Brain microvascular endothelial cell (primary cell): ENCODE measurements around the gene PLXNA2.

ENCODE experiments used
- DNase-seq: peaks from one replicate; pipeline ENCODE4 v3.0.0-alpha.2; 2020
- H3K27ac ChIP-seq: fragments of 250-450 bp; sonication (Bioruptor Pico); 2 replicates; pipeline ENCODE4 v1.5.1; 2020; ENCODE audit warnings: mild to moderate bottlenecking, moderate library complexity
- H3K27me3 ChIP-seq: fragments of 250-450 bp; sonication (Bioruptor Pico); replicated peaks from 2 replicates; pipeline ENCODE4 v1.5.1; 2020; ENCODE audit warnings: mild to moderate bottlenecking
- H3K36me3 ChIP-seq: fragments of 250-450 bp; sonication (Bioruptor Pico); replicated peaks from 2 replicates; pipeline ENCODE4 v1.5.1; 2020; ENCODE audit warnings: mild to moderate bottlenecking
- H3K4me3 ChIP-seq: 2 replicates; pipeline ENCODE4 v1.5.1; 2011; ENCODE audit warnings: low read depth, mild to moderate bottlenecking, control low read depth, low read length, moderate library complexity
- CTCF ChIP-seq: IDR thresholded peaks from 2 replicates; pipeline ENCODE4 v1.5.1; 2011; ENCODE audit warnings: low read depth, mild to moderate bottlenecking, moderate library complexity, low read length, control low read depth, inconsistent platforms; ENCODE audit errors: missing control alignments
- in situ Hi-C: cut with HindIII; loops from 2 replicates; pipeline ENCODE4 v1.10.0; 2017; ENCODE audit warnings: low sequenced_read_pairs, low pct_ligation_motif_present

The PLXNA2 gene

GRCh38 chr1:208254862-208255261, 10.7 kb upstream of the PLXNA2 start:
- peak; percentile 33 for DNase-seq

DNA sequence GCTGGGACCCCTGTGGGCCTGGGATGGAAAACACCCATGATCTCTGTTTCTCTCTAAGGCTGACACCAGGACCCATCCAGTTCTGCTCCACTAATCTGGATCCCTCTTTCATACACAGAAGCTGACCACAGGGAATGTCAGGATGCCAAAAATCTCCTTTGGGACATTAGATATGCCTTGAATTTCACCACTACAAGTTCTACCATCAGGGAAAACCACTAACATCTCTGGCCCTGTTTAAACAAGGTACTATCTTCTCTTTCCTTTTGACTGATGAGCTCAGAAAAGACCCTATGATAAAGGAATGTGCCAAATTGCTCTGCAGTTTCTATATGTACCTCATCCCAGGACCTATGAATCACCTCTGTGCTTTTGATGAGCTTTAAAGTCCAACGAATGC, 10.2 kb upstream of the PLXNA2 start:
- DNase-seq: no peak
- Histone ChIP-seq H3K27ac (no peak overlapping the region), H3K4me3 (no peak overlapping the region), H3K27me3 (peaks cover 10% of the 10 kb centered on the region), H3K36me3 (no peaks in the 10 kb centered on the region)
- in situ Hi-C loops: no loop called here
- no peak for TF ChIP-seq CTCF

More at GRCh38 chr1:208254862-208255261, 10.7 kb upstream of the PLXNA2 start:
- Histone ChIP-seq H3K4me3 (no peak overlapping the region), H3K36me3 (no peaks in the 10 kb centered on the region), H3K27me3 (peaks cover 10% of the 10 kb centered on the region), H3K27ac (no peak overlapping the region)
- no peak for TF ChIP-seq CTCF
- in situ Hi-C loops: no loop called here

- Histone ChIP-seq H3K4me3 (no peak overlapping the region), H3K36me3 (no peaks in the 10 kb centered on the region), H3K27ac (no peak overlapping the region), H3K27me3 (peaks cover 10% of the 10 kb centered on the region)
- TF ChIP-seq CTCF: no peak
- in situ Hi-C loops: no loop called here
- no peak for DNase-seq
Measured at GRCh38 chr1:208252836-208253576, 8.8 kb upstream of the PLXNA2 start.

DNA sequence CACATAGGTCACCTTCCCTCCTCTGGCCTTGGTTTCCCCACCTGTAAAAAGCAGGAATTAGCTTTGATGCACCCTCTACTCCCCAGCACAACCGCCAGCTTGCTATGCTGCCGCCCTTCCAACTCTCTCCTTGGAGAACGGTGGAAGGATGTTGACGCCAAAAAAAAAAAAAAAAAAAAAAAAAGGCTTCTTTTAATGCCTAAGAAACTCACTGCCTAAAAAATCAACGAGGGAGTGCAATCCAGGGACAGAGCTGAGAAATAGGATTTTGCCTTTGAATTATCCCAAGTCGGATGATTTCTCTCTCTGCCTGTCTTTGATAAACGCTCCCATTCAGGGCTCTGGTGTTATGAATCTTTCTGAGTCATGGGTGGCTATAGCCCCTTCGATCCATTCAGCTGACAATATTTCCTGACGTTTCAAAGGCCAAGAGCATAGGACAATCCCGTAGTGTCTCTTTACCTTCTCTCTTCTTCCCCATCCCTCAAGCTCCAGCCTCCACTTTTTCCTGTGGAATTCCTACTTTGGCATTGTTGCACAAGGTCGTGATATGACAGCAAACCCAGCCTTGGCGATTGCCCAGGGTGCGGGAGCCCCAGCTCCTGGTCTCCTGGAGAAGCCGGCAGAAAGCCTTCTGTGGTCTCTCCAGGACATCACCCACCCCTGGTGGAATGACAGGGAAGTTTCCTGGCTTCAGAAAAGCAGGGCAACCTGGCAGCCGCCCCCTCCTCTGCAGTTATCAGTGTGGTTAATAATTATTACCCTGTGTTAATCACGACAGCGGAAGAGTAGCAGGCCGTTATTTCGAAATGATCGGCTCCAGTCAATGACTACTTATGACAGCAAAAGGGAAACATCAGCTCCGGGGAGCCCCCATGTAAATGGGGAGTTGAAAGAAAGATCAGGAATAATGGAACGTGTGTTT, 8.0 kb upstream of the PLXNA2 start:
- DNase-seq: no peak
- Histone ChIP-seq H3K27me3 (peaks cover 7% of the 10 kb centered on the region), H3K27ac (no peak overlapping the region), H3K36me3 (no peaks in the 10 kb centered on the region), H3K4me3 (peak overlapping the region; percentile 0)
- peak; percentile 76 for TF ChIP-seq CTCF
- in situ Hi-C loops: no loop called here

DNA sequence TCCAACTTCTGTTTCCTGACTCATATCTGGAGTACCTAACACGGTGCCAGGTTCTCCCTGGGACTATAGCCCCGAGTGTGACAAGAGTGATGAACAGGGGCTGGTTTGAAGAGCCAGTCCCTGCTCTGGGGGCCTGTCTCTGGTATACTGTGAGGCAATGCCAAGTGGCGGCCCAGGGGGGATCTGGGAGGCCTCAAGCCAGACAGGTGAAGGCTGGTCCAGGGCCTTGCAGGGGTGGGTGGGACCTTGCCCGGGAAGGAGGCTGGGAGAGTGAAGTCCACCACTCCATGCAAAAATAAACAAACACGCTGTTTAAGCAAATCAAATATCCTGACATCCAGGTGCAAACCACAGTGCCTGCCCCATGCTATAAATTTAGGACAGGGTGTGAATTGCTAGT, 6.8 kb upstream of the PLXNA2 start:
- no peak for TF ChIP-seq CTCF
- Histone ChIP-seq H3K4me3 (no peak overlapping the region), H3K27me3 (peaks cover 7% of the 10 kb centered on the region), H3K36me3 (no peaks in the 10 kb centered on the region), H3K27ac (no peak overlapping the region)
- no peak for DNase-seq
- in situ Hi-C loops: no loop called here
